Measurements from ENCODE around the gene SNX3.
A peak's percentile ranks its signal among the peaks of the same experiment; 100 is the strongest.
"Not testable (repeated sequence)": the region's sequence is repeated elsewhere in the genome, so short reads cannot be mapped to it uniquely, and the experiment has no call there.

The SNX3 gene

DNA sequence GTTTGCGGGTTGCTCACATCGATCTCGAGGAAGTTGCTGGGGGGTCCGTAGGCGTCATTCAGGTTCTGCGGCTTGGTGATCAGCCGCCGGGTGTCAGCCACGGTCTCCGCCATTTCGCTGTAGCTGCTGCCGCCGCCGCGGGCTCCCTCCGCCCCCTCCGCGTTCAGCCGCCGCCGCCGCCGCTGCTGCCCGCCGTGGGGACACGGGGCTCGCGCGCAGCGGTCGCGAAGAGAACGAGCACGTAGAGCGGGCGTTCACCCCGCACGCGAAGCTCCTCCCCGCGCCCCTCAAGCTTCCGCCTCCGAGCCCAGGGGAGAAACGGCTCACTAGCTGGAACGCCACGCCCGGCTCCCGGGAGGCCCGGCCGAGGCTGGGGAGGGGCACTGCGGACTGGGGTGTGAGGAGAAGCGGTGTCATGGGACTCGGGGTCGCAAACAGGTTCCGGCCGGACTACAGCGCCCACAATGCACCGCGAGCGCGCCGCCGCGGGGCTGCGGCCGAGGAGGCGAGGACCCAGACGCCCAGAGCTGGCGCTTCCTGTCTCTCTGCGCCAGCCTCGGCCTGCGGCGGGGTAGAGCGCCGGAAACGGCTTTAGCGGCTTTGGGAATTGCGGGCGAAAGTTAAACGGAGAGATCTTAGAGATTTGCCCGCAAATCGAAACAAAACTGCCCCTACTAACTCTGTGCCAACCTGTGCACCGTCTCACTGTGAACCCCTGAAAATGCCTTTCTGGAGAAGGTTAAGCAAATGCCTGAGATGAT, at the start of gene SNX3:
TSS of gene SNX3 (minus strand) at position 232 of the 761 bp plus-strand sequence. CDS start at position 113, 119 bp downstream.
- DNase-seq = peak; percentile 76 to 85

DNA sequence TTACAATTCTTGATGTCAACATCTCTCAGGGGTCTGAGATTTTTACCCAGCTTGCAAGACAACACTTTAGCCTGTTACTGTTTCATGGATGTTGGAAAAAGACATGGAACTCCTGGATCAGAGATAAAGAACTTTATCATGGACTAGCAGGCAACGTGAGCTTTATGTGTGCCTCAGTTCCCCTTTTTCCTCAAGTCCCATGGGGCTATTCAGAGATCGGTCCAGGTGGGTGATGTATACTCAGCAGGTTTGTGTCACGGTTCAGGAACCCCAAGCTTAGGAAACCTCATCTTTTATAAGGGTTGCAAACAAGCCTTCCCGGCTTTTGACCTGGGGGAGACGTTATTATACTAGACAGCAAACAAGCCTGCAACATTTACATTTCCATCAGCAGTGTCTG, 49.0 kb upstream of the SNX3 start:
- no peak for DNase-seq

DNA sequence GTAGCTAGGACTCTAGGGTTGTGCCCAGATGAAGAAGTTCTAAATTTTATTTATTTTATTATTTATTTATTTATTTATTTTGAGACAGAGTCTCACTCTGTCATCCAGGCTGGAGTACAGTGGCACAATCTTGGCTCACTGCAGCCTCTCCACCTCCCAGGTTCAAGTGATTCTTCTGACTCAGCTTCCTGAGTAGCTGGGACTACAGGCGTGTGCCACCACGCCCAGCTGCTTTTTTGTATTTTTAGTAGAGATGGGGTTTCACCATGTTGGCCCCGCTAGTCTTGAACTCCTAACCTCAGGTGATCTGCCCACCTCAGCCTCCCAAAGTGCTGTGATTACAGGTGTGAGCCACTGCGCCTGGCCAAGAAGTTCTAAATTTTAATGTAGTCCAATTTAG, 47.8 kb upstream of the SNX3 start:
- DNase-seq = not testable (repeated sequence)

DNA sequence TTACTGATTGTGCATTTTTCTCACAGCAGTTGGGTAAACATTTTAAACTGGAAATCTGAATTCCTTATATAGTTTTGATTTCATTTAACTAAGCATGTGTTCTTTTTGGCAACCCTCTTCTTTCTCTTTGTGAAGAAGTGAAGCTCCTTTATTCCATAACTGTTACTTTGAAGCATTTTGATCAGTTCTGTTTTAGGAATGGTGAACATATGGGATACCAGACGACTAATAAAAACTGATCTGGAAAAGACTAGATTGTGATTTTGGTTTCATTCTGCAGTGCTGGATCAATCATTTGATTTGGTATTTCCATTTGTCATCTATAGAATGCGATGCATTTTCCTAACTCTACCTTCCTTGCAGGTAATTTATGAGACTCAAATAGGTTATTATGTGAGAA, 43.8 kb upstream of the SNX3 start:
- DNase-seq = no peak

DNA sequence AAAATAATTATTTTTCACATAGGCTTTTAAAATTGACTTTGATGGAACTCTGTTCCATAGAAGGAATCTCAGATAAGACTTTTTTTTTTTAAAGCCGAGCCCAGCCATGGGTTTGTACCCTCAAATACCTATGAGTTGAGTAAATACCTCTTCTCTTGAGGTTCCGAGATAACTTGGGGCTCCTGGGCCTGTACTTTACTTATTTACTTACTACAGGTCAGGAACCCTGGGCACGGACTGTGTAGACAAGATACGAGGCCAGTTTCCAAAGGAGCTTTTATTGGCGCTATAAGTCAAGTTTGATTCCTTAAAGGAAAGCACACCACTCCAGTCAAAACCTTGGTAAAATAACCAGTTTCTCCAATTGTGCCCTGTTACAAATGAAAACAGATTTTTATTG, 41.5 kb upstream of the SNX3 start:
- DNase-seq = no peak

DNA sequence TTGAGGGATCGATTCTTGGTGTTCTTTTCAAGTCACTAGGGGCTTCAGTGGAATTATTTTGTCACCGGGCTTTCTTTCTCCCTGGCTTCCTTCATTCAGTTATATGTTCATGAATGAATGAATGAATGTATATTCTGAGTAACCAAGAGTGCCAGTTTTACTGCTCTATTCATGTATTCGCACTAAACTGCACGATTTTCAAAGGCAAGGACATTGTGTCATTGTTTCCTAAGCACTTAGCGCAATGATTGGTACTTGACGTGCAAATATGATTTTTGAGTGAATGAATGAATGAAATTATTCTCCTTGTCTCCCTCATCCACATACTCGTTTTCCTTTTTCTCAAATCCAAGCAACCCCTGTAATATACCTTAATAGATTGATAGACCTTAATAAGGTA, 34.8 kb upstream of the SNX3 start:
- no peak for DNase-seq

DNA sequence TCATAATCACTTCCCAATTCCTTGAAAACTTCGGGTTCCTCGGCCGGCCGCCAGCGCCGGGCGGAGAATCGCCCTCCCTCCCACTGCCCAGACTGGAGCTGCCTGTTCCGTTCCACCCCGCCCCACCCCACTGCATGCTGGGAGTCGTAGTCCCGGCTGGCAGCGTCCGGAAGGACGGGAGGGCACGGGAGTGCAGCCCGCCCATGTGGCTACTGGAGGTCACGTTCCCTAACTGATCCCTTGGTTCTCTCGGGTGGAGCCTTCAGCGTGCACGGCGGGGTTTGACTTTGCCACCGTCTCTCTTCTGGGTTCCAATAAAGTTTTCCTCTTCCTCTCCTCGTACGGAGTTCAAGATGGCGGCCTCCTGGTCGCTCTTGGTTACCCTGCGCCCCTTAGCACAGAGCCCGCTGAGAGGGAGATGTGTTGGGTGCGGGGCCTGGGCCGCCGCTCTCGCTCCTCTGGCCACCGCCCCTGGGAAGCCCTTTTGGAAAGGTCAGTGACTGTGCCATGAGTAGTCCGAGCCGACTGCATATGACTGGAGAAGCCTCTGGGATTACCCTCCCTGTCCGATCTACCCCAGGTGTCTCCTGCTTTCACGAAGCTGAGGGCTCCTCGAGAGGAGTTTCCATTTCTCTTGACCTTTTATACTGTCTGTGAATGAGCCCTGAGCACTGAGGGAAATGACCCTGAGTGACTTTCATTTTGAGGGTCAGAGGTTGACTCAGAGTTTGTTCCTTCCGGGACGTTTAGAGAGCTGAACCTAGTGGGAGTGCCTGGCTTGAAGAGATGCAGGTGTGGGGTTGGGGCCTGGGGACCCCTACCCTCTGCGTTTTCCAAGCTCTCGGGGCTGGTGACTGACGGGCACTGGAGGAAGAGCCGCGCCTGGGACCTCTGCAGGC, 34.1 kb upstream of the SNX3 start, which contains the start of gene AFG1L:
TSS of gene AFG1L (plus strand) at position 328 of the 899 bp plus-strand sequence. CDS start at position 354, 26 bp downstream.
- peak; percentile 28 to 52 for DNase-seq

DNA sequence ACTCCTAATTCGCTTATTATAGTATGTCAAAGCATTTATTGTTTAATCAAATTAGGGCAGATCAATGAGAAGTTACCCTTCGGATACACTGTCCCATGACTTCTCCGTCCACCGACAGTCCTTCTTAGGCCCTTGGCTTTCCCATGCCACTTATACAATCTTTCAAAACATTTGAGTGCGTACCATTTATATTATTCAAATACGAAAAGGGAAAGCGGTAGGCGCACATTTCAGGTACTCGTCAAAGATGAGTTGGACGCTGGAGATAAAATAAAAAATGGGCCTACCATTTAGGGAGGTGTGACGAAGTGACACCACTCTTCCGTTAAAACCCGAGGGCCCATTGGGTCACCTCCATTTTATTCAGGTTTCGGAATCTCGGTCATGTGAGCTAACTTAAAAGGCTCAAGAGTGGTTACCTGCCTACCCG, 33.5 kb upstream of the SNX3 start:
- DNase-seq = no peak

DNA sequence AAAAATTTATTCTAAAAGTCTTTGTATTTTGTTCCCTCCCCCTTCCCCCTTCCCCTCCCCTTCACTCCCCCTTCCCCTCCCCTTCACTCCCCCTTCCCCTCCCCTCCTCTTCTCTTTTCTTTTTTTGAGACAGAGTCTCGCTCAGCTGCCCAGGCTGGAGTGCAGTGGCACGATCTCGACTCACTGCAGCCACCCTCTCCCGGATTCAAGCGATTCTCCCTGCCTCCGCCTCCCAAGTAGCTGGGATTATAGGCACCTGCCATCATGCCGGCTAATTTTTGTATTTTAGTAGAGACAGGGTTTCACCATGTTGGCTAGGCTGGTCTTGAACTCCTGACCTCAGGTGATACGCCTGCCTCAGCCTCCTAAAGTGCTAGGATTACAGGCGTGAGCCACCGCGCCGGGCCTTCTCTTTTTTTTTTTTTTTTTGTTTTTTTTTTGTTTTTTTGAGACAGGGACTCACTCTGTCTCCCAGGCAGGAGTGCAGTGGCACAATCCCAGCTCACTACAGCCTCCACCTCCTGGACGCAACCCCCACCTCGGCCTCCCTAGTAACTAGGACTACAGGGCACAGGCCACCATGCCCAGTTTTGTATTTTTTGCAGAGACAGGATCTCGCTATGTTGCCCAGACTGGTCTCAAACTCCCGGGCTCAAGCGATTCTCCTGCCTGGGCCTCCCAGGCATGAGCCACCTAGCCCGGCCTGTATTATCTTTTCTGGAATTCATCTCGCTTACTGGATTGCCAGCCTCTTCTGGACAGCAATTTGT, 32.9 kb upstream of the SNX3 start:
- no peak for DNase-seq

DNA sequence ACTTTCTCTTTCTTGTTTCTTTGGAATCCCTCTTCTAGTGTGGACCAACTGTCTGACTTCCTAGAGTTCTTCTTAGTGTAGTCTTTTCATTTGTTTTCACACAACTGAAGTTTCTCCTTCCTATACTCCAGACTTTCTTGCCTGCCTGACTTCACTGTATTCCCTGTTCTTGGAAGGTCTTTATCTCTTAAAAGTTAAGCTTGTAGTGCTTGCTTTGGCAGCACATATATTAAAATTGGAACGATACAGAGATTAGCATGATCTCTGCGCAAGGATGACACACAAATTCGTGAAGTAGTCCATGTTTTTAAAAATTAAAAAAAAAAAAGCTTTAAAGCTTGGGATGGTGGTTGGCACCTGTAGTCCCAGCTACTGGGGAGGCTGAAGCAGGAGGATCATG, 31.7 kb upstream of the SNX3 start:
- not testable (repeated sequence) for DNase-seq

DNA sequence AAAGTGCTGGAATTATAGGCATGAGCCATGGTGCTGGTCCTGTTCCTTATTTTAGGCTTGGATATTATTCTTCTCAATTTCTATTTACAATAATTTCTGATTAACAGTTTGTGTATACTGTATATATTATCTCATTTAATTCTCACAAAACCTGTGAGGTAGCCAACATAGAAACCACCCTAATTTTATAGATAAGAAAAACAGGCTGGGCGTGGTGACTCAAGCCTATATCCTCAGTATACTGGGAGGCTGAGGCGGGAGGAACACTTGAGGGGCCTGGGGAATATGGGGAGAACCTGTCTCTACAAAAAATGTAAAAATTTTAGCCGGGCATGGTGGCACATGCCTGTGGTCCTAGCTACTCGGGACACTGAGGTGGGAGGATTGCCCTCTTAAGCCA, 30.3 kb upstream of the SNX3 start:
- DNase-seq = no peak

DNA sequence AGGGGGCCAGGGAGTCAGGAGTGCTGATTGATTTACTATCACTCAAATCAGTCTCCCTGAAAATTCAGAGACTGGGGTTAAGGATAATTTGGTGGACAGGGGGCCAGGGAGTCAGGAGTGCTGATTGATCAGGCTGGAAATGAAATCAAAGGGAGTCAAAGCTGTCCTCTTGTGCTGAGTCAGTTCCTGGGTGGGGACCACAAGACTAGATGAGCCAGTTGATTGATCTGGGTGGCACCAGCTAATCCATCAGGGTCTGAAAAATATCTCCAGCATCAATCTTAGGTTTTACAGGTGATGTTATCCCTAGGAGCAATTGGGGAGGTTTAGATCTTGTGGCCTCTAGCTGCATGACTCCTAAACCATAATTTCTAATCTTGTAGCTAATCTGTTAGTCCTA, 27.9 kb upstream of the SNX3 start:
- no peak for DNase-seq

DNA sequence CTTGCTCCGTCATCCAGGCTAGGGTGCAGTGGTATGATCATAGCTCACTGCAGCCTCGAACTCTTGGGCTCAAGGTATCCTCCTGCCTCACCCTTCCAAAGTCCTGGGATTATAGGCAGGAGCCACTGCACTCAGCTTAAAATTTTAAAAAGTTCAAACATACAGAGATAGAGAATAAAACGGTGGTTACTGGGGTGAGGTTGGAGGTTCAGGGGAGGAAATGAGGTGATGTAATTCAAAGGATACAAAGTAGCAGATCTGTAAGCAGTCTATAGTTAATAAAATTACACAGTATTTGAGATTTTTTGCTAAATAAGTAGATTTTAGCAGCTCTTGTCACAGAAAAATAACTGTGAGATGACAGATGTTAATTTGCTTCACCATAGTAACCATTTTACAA, 26.5 kb upstream of the SNX3 start:
- DNase-seq = no peak

DNA sequence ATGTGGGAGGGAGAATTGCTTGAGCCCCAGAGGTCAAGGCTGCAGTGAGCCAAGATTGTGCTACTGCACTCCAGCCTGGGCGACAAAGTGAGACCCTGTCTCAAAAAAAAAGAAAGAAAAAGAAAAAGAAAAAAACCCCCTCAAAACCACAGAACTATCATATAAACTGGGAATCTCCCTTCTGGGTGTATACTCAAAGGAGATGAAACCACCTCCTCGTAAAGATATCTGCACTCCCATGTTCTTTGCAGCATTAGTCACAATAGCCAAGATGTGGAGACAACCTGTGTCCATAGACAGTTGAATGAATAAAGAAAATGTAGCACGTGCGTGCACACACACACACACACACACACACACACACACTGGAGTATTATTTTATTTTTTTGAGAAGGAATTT, 25.5 kb upstream of the SNX3 start:
- DNase-seq = no peak

DNA sequence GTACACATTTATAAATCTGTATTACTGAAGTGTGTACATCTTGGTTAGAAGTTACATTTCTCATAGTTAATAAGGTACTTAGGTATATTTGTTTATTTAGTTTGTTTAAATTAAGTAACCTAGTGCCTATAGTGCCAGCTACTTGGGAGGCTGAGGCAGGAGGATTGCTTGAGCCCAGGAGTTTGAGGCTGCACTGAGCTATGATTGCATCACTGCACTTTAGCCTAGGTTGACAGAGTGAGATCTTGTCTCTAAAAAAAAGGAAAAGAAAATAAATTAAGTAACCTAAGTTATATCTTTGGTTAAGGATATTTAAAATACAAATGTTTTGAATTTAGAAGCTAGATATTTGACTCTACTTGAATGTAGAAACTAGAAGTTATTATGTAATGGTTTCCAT, 24.5 kb upstream of the SNX3 start:
- DNase-seq = no peak

DNA sequence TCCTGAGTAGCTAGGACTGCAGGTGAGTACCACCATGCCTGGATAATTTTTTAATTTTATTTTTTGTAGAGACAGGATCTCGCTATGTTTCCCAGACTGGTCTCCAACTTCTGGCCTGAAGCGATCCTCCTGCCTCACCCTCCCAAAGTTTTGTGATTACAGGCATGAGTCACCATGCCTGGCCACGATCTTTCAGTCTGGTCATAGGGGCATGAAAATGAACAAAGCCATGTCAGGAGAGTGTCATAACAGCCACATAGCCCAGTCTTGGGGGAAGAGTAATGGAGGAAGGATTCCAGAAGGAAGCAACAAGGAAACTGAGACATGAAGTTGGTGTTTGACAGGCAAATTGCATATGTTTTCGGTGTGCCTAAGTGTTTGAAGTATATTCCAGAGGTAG, 17.0 kb upstream of the SNX3 start:
- DNase-seq = no peak

DNA sequence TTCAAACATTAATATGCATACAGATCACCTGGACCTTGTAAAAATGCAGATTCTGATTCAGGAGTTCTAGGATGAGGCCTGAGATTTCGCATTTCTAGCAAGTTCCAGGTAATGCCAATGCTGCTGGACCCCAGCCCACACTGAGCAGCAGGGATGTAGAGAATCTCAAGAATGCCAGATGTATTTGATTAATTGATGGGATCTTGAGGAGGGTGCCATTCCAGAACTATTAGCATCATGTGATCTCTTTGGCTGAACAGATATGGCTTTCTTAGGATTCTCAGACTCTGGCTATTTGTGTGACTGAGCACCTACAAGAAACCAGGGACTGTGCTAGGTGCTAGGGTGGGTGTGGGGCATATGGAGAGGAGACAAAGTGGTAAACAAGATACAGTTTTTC, 16.5 kb upstream of the SNX3 start:
- DNase-seq = no peak

DNA sequence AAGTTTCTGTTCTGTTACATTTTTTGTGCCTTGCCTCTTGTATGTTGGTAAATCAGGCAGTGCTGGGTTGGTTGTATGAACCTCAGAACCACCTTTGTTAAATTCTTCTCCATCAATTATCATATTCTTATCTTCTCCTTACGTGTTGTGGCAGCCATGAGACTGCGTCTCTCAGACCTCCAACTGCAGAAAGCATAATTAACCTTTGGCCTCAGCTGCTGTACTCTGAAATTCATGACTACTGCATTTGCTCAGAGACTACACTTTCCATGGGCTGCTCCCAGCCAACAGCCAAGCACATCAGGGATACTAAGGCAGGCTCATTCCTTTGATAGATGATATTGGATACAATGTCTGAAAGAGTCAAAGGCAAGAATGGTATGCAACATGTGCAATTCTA, 15.1 kb upstream of the SNX3 start:
- DNase-seq = no peak

DNA sequence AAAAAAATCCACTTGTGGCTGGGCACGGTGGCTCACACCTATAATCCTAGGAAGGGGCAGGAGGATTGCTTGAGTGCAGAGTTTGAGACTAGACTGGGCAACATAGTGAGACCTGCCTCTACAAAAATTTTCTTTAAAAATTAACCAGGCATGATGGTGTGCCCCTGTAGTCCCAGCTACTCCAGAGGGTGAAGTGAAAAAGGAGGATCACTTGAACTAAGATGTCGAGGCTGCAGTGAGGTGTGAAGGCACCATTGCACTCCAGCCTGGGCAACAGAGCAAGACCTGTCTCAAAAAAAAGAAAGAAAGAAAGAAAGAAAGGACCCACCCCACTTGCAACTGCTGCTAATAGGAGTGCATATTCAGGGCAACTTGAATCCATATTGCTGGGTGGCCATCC, 13.7 kb upstream of the SNX3 start:
- DNase-seq = no peak

DNA sequence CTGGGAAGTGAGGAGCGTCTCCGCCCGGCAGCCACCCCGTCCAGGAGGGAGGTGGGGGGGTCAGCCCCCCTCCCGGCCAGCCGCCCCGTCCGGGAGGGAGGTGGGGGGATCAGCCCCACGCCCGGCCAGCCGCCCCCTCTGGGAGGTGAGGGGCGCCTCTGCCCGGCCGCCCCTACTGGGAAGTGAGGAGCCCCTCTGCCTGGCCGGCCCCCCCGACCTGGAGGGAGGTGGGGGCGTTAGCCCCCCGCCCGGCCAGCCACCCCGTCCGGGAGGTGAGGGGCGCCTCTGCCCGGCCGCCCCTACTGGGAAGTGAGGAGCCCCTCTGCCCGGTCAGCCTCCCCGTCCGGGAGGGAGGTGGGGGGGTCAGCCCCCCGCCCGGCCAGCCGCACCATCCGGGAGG, 9.1 kb upstream of the SNX3 start:
- not testable (repeated sequence) for DNase-seq

DNA sequence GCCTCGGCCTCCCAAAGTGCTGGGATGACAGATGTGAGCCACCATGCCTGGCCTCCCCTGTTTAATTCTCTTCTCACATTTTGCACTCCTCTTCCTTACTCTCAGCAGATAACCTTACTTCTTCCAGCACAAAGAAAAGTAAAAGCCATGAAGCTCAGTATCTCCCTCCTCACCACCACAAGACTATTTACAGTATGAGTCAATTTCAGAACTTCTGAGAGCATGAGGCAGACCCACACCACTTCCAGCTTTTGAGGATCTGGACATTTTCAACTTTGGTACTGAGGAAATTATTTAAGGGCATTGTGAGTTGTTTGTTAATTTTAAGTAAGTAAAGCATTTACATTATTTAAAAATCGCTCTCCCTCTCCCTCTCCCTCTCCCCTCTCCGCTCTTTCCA, 8.0 kb upstream of the SNX3 start:
- DNase-seq = no peak

DNA sequence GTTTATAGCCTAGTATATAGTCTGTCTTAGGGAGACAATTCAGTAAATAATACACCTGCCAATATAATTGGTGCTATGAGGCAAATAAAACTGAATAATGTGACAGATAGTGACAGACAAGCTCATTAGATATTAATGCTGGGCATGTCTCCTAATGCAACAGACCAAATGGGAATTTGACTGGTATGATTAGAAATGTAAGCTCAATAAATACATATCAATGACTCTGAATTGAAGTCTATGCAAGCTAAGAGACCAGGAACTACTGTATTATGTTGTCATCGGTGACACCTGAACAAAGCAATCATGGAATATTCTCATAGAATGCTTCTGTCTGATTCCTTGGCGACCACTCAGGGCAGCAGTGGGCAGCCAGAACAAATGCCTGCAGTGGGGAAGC, 2.5 kb upstream of the SNX3 start:
- no peak for DNase-seq

DNA sequence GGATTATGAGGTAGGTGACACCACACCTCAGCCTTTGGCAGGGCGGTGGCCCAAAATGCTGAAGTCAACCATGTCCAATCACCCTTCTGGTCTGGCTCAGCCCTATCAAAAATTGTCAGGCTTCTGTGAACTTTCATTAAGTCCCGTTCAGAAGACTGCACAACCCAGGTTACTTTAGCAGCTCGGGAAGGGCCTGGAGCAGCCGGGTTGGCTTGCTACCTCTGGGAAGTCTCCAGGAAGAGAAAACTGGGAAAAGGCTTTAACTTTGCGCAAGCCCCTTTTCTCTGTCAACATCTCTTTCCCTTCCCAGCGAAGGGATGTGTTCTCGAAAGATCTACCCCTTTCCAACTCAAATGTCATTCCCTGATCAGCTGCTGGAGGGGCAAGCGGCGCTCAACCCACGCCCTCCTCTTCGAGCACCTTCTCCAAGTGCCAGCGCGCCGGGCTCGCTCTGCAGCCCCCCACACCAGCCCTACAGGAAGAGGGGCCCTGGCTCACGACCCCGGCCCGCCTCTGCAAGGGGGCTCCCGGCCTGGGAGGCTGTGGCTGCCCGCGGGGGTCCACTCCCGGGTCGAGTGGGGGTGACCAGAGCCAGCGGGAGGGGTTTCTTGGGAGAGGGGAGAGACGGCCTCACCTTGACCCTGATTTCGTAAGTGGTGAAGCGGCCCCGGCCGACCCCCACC, 573 bp downstream of the SNX3 start:
- peak in 1 of 2 experiments; percentile 0 for DNase-seq

All from NCI-H2081 (cell line).